WTC11 (cell line): Measurements from ENCODE around the gene MEGF11. TPM values are rescaled to one million over a fixed set of nuclear protein-coding genes. Genes with fewer than 3 reads are reported as not detected.

Experiments
- ATAC-seq: fragments of 200-7000 bp; cut with Tn5 transposase; 2 replicates; pipeline ENCODE4 v1.10.0; 2021; ENCODE audit warnings: mild to moderate bottlenecking, moderate library complexity
- CTCF ChIA-PET: fragments of 300-600 bp; sonication (Branson Sonifier 250); formaldehyde crosslinking; loops from one replicate; lab custom pipeline; 2021; ENCODE audit warnings: antibody characterized with exemption; lab: Charles Lee
- POLR2A ChIA-PET: fragments of 350-600 bp; sonication (Branson Sonifier 250); formaldehyde crosslinking; loops from one replicate; lab custom pipeline; 2021; ENCODE audit warnings: antibody characterized with exemption; lab: Charles Lee
- DNase-seq: peaks from one replicate; pipeline ENCODE4 v3.0.0; 2021; ENCODE audit warnings: low spot score
- H3K27ac Mint-ChIP-seq: 2 replicates; pipeline ENCODE4 v1.8.0; 2021; ENCODE audit warnings: mixed read lengths
- H3K27me3 Mint-ChIP-seq: 2 replicates; pipeline ENCODE4 v1.8.0; 2021; ENCODE audit warnings: low read depth, mild to moderate bottlenecking, moderate library complexity, mixed read lengths
- H3K36me3 Mint-ChIP-seq: 2 replicates; pipeline ENCODE4 v1.8.0; 2021; ENCODE audit warnings: mixed read lengths
- H3K4me1 Mint-ChIP-seq: 2 replicates; pipeline ENCODE4 v1.8.0; 2022; ENCODE audit warnings: mixed read lengths
- H3K4me3 Mint-ChIP-seq: 2 replicates; pipeline ENCODE4 v1.8.0; 2021; ENCODE audit warnings: mild to moderate bottlenecking, moderate library complexity, mixed read lengths
- H3K9me3 Mint-ChIP-seq: 2 replicates; pipeline ENCODE4 v1.8.0; 2021; ENCODE audit warnings: mixed read lengths
- CDX4 ChIP-seq: fragments of 250-450 bp; sonication (Bioruptor Pico); IDR thresholded peaks from 2 replicates; pipeline ENCODE4 v1.9.0; 2021; ENCODE audit warnings: moderate library complexity, mild to moderate bottlenecking, inconsistent platforms, borderline replicate concordance
- CREB1 ChIP-seq: sonication (generic); formaldehyde crosslinking; IDR thresholded peaks from 2 replicates; pipeline ENCODE4 v1.8.0; 2023; ENCODE audit warnings: mild to moderate bottlenecking, missing genetic modification reagents
- E2F5 ChIP-seq: sonication (generic); formaldehyde crosslinking; IDR thresholded peaks from 2 replicates; pipeline ENCODE4 v1.8.1; 2022; ENCODE audit warnings: mild to moderate bottlenecking, moderate library complexity, missing genetic modification reagents
- ESRRA ChIP-seq: sonication (generic); formaldehyde crosslinking; IDR thresholded peaks from 2 replicates; pipeline ENCODE4 v1.8.1; 2022; ENCODE audit warnings: mild to moderate bottlenecking, missing genetic modification reagents, borderline replicate concordance
- FOXK1 ChIP-seq: sonication (generic); formaldehyde crosslinking; IDR thresholded peaks from 2 replicates; pipeline ENCODE4 v1.8.0; 2022; ENCODE audit warnings: mild to moderate bottlenecking, moderate library complexity, missing genetic modification reagents
- GTF2I ChIP-seq: fragments of 250-450 bp; sonication (Bioruptor Pico); conservative IDR thresholded peaks from 2 replicates; pipeline ENCODE4 v1.4.0; 2021; ENCODE audit warnings: mild to moderate bottlenecking
- HMGA2 ChIP-seq: fragments of 250-450 bp; sonication (Bioruptor Pico); IDR thresholded peaks from 2 replicates; pipeline ENCODE4 v1.4.0; 2021; ENCODE audit warnings: mild to moderate bottlenecking, moderate library complexity
- MLX ChIP-seq: sonication (generic); formaldehyde crosslinking; IDR thresholded peaks from 2 replicates; pipeline ENCODE4 v1.8.1; 2023; ENCODE audit warnings: mild to moderate bottlenecking, missing genetic modification reagents, moderate library complexity
- NFE2L1 ChIP-seq: sonication (generic); formaldehyde crosslinking; IDR thresholded peaks from 2 replicates; pipeline ENCODE4 v1.8.1; 2023; ENCODE audit warnings: missing genetic modification reagents
- NR1H2 ChIP-seq: sonication (generic); formaldehyde crosslinking; IDR thresholded peaks from 2 replicates; pipeline ENCODE4 v1.9.0; 2021; ENCODE audit warnings: mild to moderate bottlenecking, moderate library complexity, missing genetic modification reagents
- OVOL2 ChIP-seq: fragments of 250-450 bp; sonication (Bioruptor Pico); IDR thresholded peaks from 2 replicates; pipeline ENCODE4 v1.9.0; 2021; ENCODE audit warnings: mild to moderate bottlenecking, borderline replicate concordance
- PREB ChIP-seq: sonication (generic); formaldehyde crosslinking; IDR thresholded peaks from 2 replicates; pipeline ENCODE4 v1.8.1; 2022; ENCODE audit warnings: mild to moderate bottlenecking, missing genetic modification reagents, moderate library complexity, borderline replicate concordance
- RELA ChIP-seq: sonication (generic); formaldehyde crosslinking; IDR thresholded peaks from 2 replicates; pipeline ENCODE4 v1.8.1; 2022; ENCODE audit warnings: missing genetic modification reagents, mild to moderate bottlenecking, borderline replicate concordance
- RORB ChIP-seq: fragments of 250-450 bp; sonication (Bioruptor Pico); IDR thresholded peaks from 2 replicates; pipeline ENCODE4 v1.9.0; 2021; ENCODE audit warnings: mild to moderate bottlenecking
- SOX15 ChIP-seq: fragments of 250-450 bp; sonication (Bioruptor Pico); IDR thresholded peaks from 2 replicates; pipeline ENCODE4 v1.9.0; 2021; ENCODE audit warnings: mild to moderate bottlenecking
- SP1 ChIP-seq: sonication (generic); formaldehyde crosslinking; conservative IDR thresholded peaks from 2 replicates; pipeline ENCODE4 v1.8.1; 2022; ENCODE audit warnings: missing genetic modification reagents
- USF1 ChIP-seq: sonication (generic); formaldehyde crosslinking; IDR thresholded peaks from 2 replicates; pipeline ENCODE4 v1.8.0; 2022; ENCODE audit warnings: mild to moderate bottlenecking, missing genetic modification reagents
- USF2 ChIP-seq: sonication (generic); formaldehyde crosslinking; IDR thresholded peaks from 2 replicates; pipeline ENCODE4 v1.8.1; 2023; ENCODE audit warnings: mild to moderate bottlenecking, missing genetic modification reagents, moderate library complexity
- total RNA-seq: library from RNA; stranded (reverse); gene quantifications from 3 replicates; pipeline ENCODE4 v1.2.3, GENCODE V29; 2021
- TF ChIP-seq, protein P1 (sequence below): sonication (generic); formaldehyde crosslinking; IDR thresholded peaks from 2 replicates; pipeline ENCODE4 v1.8.1; 2023; ENCODE audit warnings: mild to moderate bottlenecking, missing genetic modification reagents
- TF ChIP-seq, protein P2 (sequence below): sonication (generic); formaldehyde crosslinking; IDR thresholded peaks from 2 replicates; pipeline ENCODE4 v1.8.1; 2023; ENCODE audit warnings: mild to moderate bottlenecking, moderate library complexity, missing genetic modification reagents
- TF ChIP-seq, protein P3 (sequence below): sonication (generic); formaldehyde crosslinking; IDR thresholded peaks from 2 replicates; pipeline ENCODE4 v1.8.0; 2023; ENCODE audit warnings: mild to moderate bottlenecking, missing genetic modification reagents

The MEGF11 gene
- total RNA-seq, 1 experiment from 2014 or later = 3.3 TPM

DNA sequence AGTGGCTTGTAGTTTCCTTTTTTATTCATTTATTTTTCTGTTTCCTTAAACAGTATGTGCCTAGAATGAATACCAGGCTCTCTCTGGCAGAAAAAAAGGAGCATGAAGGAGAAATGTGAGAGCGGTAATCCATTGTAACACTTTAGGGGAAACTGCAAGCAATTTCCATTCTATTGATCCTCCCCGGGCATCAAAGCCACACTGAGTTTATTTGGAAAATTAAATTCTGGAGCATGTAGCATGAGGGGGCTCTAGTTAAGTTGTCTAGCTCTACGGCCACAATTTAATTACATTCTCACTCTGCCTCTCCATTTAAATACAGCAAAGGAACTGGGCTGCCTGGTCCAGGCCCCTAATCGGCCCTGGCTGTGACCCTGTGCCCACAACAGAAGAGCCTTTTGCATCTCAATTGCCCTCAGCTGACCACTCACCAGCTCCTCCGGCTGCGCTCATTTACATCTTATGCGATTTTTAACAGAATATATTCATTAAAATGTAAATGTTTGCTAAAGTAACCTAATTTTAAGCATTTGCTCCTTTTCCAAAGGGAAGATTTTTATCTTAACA, 72.9 kb downstream of the MEGF11 start:
- Mint-ChIP-seq H3K27ac (peak overlapping the region; percentile 70; the same call in 1 of the 2 replicates), H3K27me3 (peaks cover 7% of the 10 kb centered on the region), H3K4me1 (peaks cover 88% of the 10 kb centered on the region), H3K9me3 (no peaks in the 10 kb centered on the region), H3K36me3 (no peaks in the 10 kb centered on the region), H3K4me3 (peak overlapping the region; percentile 38)
- POLR2A ChIA-PET = interaction anchor here (1.2 kb wide), 1 partner anchor 13 kb away, joined by 4 read pairs; no protein-coding TSS in a partner anchor
- CTCF ChIA-PET = interaction anchor here (1.0 to 1.7 kb wide), 8 partner anchors 10 to 264 kb away, joined by 3 to 13 read pairs (median 4); no protein-coding TSS in a partner anchor
- peak; percentile 69 for ATAC-seq
- TF ChIP-seq, protein P1, sequence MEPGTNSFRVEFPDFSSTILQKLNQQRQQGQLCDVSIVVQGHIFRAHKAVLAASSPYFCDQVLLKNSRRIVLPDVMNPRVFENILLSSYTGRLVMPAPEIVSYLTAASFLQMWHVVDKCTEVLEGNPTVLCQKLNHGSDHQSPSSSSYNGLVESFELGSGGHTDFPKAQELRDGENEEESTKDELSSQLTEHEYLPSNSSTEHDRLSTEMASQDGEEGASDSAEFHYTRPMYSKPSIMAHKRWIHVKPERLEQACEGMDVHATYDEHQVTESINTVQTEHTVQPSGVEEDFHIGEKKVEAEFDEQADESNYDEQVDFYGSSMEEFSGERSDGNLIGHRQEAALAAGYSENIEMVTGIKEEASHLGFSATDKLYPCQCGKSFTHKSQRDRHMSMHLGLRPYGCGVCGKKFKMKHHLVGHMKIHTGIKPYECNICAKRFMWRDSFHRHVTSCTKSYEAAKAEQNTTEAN (CRISPR knock-in tag) = no peak
- TF ChIP-seq USF2 = peak; percentile 46
- TF ChIP-seq ESRRA (CRISPR knock-in tag) = no peak
- TF ChIP-seq NR1H2 = no peak
- no peak for TF ChIP-seq GTF2I (CRISPR knock-in tag)
- TF ChIP-seq, protein P2, sequence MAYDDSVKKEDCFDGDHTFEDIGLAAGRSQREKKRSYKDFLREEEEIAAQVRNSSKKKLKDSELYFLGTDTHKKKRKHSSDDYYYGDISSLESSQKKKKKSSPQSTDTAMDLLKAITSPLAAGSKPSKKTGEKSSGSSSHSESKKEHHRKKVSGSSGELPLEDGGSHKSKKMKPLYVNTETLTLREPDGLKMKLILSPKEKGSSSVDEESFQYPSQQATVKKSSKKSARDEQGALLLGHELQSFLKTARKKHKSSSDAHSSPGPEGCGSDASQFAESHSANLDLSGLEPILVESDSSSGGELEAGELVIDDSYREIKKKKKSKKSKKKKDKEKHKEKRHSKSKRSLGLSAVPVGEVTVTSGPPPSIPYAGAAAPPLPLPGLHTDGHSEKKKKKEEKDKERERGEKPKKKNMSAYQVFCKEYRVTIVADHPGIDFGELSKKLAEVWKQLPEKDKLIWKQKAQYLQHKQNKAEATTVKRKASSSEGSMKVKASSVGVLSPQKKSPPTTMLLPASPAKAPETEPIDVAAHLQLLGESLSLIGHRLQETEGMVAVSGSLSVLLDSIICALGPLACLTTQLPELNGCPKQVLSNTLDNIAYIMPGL = no peak
- TF ChIP-seq, all 79 proteins: peak for 1
- no peak for DNase-seq

- Mint-ChIP-seq H3K9me3 (no peaks in the 10 kb centered on the region), H3K27ac (peak overlapping the region; percentile 87), H3K4me3 (peak overlapping the region; percentile 35), H3K4me1 (peaks cover 69% of the 10 kb centered on the region), H3K27me3 (peaks cover 2% of the 10 kb centered on the region; the same call in 1 of the 2 replicates)
- ChIA-PET CTCF (interaction anchor here (1.7 to 2.1 kb wide), 2 partner anchors 12 to 27 kb away, joined by 5 read pairs; no protein-coding TSS in a partner anchor), POLR2A (no interaction called here)
- peak; percentile 61 for DNase-seq
- TF ChIP-seq FOXK1 (CRISPR knock-in tag) (no peak), CREB1 (CRISPR knock-in tag) (no peak), RELA (CRISPR knock-in tag) (no peak), MLX (CRISPR knock-in tag) (no peak), SOX15 (CRISPR knock-in tag) (no peak), PREB (CRISPR knock-in tag) (no peak), NFE2L1 (no peak), CDX4 (CRISPR knock-in tag) (no peak), SP1 (CRISPR knock-in tag) (no peak), RORB (CRISPR knock-in tag) (no peak), USF1 (no peak), HMGA2 (CRISPR knock-in tag) (no peak), OVOL2 (CRISPR knock-in tag) (no peak), E2F5 (CRISPR knock-in tag) (no peak)
- TF ChIP-seq, protein P3, sequence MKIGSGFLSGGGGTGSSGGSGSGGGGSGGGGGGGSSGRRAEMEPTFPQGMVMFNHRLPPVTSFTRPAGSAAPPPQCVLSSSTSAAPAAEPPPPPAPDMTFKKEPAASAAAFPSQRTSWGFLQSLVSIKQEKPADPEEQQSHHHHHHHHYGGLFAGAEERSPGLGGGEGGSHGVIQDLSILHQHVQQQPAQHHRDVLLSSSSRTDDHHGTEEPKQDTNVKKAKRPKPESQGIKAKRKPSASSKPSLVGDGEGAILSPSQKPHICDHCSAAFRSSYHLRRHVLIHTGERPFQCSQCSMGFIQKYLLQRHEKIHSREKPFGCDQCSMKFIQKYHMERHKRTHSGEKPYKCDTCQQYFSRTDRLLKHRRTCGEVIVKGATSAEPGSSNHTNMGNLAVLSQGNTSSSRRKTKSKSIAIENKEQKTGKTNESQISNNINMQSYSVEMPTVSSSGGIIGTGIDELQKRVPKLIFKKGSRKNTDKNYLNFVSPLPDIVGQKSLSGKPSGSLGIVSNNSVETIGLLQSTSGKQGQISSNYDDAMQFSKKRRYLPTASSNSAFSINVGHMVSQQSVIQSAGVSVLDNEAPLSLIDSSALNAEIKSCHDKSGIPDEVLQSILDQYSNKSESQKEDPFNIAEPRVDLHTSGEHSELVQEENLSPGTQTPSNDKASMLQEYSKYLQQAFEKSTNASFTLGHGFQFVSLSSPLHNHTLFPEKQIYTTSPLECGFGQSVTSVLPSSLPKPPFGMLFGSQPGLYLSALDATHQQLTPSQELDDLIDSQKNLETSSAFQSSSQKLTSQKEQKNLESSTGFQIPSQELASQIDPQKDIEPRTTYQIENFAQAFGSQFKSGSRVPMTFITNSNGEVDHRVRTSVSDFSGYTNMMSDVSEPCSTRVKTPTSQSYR (CRISPR knock-in tag) = no peak
- TF ChIP-seq, all 79 proteins: peak for 0
- H3K36me3 Mint-ChIP-seq = no peaks in the 10 kb centered on the region
- peak; percentile 91 for ATAC-seq
These were observed 75.0 kb downstream of the MEGF11 start for GRCh38 chr15:66178531-66178910.
